NCI-H2196 treated with DMSO at 0.1 percent for 48 hours (cell line): ENCODE measurements around the gene ATP8A2.

Experiments used
- DNase-seq: peaks from one replicate; lab custom pipeline; 2025; ENCODE audit not compliant: unreplicated experiment; lab: John Stamatoyannopoulos, UW

Gene ATP8A2

GRCh38 chr13:25380741-25381324, 9.1 kb downstream of the ATP8A2 start:
- no peak for DNase-seq

- DNase-seq = no peak
Observed at GRCh38 chr13:25384758-25385410, 13.1 kb downstream of the ATP8A2 start.

- no peak for DNase-seq
Observed at GRCh38 chr13:25391932-25392331, 20.2 kb downstream of the ATP8A2 start.

- no peak for DNase-seq
Observed at GRCh38 chr13:25394402-25395060, 22.8 kb downstream of the ATP8A2 start.

DNA sequence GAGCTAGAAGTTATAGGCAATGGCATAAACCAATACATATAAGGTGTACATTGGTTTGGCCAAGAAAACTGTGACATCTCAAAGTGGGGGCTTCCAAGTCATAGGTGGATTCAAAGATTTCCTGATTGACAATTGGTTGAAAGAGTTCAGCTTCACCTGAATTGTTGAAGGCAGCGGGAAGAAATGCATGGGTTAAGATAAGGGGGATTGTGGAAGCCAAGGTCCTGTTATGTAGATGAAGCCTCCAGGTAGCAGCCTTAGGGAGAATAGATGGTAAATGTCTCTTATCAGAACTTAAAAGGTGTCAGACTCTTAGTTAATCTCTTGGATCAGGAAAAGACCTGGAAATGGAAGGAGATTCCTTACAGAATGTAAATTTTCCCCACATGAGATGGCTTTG, 26.0 kb downstream of the ATP8A2 start:
- DNase-seq = no peak

GRCh38 chr13:25400925-25401324, 29.2 kb downstream of the ATP8A2 start:
- DNase-seq = no peak

DNA sequence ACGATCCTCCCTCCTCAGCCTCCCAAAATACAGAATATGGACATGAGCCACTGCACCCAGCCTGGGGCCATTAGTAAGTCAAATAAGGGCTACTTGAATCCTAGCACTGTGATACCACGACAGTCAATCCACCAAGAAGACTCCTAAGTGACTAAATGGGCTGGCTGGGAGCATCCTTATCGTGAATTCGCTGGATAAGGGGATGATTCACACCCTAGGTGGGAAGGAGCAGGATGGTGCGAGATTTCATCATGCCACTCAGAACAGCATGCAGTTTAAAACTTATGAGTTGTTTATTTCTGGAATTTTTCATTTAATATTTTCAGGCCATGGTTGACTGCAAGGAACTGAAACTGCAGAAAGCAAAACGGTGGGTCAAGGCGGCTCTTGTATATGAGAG, 30.2 kb downstream of the ATP8A2 start:
- DNase-seq = no peak

DNA sequence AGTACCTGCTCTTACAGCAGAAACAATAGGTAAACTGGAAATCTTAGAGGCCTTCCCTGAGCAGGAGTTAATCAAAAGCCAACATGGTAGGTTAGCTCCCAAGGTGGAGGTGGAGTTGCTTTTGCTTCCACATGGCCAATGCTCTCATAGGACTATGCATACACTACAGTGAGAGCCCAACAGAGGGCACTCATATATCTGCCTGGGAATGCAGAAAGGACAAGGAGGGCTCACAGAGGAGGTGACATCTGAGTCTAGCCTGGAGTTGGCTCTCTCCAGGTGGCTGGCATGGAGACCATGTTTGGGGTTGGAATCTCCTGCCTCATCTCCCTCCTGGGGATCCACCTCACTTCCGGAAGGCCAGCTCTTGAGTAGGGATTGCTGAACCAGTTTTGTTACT, 34.6 kb downstream of the ATP8A2 start:
- DNase-seq = no peak

DNA sequence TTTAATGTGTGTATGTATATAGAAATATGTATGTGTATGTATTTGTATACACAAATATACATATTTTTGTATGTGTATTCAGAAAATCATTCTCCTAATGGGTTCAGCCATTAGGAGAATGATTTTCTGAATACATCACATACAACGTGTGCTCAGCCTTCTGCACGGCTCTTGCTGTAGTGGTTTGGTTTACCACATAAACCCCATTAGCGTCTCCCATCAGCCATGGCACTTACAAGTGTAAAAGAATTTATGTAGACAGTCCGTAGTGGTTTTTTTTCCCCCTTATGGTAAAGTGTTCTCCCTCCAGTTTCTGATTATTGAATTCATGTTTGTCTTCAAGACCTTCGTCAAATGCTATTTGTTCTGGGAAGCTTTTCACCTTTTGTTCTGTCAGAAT, 38.2 kb downstream of the ATP8A2 start:
- DNase-seq = no peak

DNA sequence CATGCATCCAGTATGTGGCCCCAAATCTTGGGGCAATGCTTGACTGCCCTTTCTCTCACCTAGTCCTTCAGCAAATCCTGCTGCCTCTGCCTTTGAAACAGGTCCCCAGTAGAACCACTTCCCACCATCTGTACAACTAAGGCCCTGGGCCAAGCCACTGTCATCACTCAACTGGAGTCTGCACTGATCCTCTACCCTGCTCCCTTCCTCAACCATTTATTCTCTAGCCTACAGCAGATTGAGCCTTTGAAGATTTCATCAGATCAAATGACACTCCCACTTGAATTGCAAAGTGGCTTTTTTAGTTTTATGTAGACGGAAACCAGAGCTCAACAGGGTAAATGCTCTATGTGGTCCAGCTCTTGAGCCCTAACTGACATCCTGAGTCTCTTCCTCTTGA, 43.5 kb downstream of the ATP8A2 start:
- peak; percentile 21 for DNase-seq

DNA sequence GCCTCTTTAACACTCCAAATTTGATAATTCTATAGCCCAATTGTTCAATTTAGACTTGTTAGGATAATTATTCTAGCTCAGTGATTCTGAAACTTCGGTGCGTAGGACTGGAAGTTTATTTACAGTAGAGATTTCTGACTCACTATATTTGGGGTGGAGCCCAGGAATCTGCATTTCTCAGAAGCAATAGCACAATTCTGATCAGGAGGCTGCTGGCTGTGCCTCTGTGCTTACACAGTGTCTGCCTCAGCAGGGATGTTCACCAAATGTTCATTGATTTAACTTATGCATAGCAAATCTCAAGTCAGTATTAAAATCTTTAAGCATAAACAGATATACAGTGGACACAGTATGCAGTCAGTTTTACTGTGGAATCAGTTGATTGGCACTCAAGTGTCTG, 45.8 kb downstream of the ATP8A2 start:
- DNase-seq = no peak

DNA sequence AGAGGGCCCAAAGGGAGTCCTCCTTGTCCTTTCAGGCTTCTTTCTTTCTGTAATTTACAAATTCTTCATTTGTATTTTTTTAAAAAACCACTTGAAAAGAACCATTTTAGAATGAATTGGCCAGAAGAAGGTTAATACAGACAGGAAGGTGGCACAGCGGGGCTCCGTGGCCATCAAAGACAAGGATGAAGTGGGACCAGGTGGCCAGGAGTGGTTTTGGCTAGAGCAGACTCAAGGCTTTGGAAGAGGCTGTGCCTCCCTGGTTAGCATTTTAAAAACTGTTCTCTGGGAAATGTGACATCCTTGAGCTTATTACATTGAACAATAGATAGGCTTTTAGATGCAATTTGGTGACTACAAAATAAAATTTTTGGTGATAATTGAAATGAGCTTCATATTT, 48.4 kb downstream of the ATP8A2 start:
- peak; percentile 0 for DNase-seq

- DNase-seq = no peak
Observed at GRCh38 chr13:25421612-25422011, 49.8 kb downstream of the ATP8A2 start.

DNA sequence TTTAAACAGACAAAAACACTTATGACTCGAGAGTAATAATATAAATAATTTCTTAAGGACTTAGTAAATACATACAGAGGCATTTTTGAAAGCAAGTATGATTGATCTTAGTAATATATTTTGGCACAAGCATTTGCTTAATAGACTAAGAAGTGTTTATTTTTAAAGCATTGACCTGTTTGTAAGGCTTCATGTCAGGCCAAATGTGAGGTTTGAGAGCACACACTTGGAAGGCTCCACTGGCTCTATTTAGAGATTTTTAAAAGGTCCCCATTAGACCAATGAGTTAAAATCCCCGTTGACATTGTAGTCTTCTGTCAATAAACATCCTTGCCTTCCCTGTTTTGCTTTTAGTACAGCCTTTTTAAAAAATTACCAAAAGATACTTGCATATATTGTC, 50.4 kb downstream of the ATP8A2 start:
- no peak for DNase-seq

- DNase-seq = no peak
Observed at GRCh38 chr13:25423831-25424230, 52.1 kb downstream of the ATP8A2 start.

DNA sequence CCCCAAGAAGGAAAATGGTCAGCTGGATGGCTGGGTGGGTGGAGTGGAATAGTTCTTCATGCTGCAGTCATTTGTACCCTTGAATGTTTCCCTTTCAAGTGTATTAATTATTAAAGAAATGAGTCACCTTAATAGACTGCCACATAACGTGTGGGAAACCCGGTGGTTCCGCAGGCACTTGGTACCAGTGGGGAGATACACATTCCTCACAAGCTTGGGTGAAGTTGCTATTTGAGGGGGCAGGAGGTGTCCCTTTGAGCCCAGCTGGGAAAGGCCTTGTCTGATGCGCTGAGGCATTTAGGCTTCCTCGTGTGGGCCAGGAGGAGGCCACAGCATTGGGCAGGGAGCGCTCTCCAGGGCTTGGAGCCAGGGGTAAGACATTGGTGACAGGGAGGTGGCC, 57.7 kb downstream of the ATP8A2 start:
- DNase-seq = no peak

DNA sequence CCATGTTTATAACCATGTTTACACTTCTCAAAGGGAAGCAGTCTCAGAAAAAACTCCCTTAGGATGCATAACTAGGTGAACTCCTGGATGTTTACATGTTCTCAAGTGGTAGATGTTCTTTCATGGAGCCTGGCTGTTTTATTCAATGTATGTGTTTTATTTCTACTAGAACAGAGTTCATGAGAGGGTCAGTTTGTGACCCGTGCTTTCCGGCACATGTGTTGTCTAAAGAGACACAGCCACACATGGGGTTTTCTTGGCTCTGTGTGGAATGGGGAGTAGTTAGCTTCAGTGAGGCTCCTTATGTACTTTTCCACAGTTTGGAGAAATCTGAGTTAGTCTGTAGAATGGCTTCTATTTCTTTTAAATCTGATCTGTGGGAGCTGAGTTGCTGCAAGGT, 60.9 kb downstream of the ATP8A2 start:
- no peak for DNase-seq

GRCh38 chr13:25440061-25440460, 68.3 kb downstream of the ATP8A2 start:
- no peak for DNase-seq

GRCh38 chr13:25446261-25446660, 74.5 kb downstream of the ATP8A2 start:
- no peak for DNase-seq

DNA sequence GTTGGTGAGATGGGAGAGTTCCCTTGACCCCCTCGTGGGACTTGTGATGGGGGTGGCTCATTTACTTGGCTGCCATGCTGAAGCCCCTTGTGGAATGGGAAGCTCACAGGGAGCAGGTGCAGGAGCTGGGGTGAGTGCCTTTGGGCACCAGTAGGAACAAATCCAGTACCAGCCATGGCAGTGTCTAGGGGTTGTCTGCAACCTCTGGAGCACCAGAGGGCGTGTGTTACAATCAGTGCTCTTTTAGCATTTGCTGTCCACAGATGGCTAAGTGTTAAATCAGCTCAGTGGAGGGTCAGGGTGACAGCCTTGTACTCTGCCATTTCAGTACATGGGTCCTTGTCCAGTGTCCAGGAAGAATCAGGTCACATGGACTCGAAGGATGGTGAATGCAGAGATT, 75.6 kb downstream of the ATP8A2 start:
- no peak for DNase-seq

- DNase-seq = no peak
Observed at GRCh38 chr13:25453850-25454365, 82.1 kb downstream of the ATP8A2 start.

- DNase-seq = peak; percentile 10
Observed at GRCh38 chr13:25455146-25455545, 83.4 kb downstream of the ATP8A2 start.
